Cortex of kidney (tissue), 1 donor: ENCODE results near the gene FBXL13.

ENCODE experiments used
- DNase-seq: peaks from one replicate; lab custom pipeline; 2025; lab: John Stamatoyannopoulos, UW

Gene FBXL13

DNA sequence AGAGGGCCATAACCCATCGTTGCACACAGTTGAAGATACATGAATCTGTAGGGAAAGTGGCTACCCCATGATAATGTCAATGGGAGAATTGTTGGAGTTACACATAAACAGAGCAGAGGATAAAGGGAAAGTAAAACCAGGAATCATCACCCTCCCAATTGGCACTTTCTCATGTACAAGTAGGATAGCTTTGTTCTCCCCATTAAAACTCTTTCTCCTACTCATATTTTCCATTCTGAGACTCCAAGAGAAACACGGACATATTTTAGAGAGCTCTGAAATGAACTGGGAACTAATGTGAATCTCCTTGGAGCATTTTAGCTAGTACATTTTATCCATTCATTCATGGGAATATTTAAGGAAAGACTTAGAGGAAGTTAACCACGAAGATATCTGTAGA is 179.0 kb downstream of the FBXL13 start:
- no peak for DNase-seq

DNA sequence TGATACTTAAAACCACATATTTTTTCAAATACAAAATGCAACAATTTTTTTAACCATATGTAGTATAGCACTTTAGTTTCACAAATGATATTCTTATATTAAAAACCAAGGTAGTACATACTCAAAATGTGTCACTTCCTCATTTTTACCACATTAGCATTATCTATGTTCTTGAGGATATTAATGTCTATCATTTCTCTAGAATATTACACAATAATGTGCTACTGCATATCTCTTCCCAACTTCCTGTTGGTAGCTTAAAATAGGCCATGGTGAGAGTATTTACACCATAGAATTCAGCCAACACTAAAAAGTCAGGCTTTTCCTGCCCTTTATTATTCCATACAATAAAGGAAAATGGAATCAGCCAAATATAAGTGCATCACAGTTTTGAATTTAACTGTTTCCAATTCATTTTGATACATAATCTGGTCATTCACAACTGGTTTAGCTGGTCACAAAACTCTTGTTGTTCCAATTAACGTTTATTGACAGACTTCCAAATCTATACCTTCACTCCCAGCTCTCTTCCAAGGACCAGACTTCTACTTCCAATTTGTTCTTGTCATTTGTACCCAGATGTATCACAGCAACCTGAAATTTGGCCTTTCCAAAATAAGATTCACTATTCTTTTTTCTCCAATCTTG is 181.8 kb downstream of the FBXL13 start:
- no peak for DNase-seq

DNA sequence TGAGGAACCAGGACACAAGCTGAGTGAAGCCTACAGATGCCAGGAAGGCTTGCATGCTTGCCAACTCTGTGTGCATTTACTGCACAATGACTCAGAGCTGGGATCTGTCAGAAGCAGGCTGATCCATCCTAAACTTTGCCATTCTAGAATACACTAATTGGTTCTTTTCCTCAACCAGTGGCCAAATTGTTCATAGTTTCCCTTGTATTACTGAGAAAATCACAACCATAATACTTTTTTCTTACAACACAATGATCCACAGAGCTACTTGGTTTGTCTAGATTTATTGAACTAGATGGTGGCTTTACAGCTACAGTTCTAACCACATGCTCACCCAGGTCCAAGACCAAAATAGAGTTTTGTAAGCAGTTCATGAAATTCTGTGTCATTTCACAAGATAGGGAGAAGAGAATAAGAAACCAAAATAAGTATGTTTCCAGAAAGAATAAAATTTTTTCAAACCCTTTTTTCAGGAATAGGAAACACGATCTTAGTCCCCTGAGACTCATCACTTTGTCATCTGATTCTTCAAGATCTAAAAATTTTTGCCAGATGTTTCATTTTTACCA is 182.8 kb downstream of the FBXL13 start:
- DNase-seq = no peak

DNA sequence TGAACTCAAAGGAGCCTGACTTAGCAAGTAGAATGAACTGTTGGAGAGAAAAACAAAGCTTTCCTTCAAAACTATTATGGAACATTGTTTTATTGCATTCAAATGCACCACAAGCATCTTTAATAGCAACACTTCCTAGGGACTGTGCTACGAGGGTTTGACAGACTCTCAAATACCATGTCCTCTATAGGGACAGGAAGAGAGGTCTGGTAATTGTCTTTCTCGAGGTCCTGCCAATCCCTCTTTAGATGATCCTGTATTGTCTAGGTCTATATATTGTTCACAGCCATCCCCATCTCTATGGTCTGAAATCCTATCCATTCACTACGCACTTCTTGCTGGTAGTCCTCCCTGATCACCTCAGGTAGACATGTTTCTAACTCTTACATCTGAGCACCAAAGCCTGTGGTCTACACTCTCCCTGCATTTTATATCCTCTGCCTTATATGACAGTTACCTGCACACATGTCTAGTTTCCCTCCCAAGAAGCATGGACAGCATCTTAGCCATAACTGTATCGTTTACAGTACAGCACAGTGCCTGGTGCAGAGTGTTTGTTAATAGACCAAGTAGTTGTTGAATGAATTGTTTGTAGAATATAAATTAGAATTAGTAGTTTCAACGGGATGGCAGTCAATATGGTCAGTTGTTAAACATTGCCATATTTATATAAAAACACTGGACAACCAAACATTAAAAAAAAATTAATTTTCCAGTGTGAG is 183.5 kb downstream of the FBXL13 start:
- DNase-seq = no peak

DNA sequence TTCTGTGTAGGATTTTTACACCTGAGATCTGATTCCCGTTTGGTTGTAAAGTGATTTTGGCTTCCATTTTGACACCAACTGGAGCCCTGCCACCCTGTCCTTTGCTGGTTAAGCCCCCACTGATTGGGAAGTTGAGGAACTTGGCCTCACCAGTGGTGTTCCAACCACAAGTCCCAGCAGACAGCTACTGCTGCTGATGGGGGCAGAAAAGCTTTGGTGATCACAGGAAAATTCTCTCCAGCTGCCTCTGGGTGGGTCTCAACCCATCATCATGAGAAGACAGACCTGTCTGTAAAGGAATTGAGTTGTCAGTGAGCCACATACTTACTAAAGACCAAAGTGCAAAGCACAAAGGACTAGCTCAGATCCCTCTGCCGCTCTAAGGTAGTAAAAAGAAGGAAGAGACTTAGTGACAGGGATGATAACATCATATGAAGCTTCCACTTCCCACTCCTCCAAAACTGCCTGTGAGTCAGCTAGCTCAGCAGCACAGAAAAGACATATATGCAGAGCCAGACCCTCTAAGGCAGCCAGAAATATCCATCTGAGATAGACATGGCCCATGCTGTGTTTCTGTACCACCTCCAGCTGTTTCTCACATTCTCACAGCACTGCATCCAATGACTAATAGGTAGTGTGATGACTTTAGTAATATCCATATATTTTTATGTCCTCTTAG is 184.2 kb downstream of the FBXL13 start:
- no peak for DNase-seq

DNA sequence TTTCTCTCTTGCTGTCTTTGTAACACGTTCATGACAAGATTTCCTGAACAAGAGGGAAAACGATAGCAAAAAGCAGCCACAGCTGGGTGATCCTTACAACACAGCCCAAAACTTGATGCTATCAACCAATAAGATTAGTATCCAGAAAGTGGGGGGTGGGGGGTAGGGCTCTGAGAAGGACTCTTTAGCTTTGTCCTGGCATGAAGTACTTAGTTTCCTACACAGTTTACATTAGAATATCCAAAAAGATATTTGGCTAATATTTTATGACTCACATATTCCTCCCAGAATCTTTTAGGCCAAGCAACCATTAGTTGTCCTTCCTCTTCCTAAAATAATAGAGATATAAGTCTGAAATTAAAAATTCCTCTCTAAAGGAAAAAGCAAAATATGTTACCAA is 184.7 kb downstream of the FBXL13 start:
- no peak for DNase-seq

DNA sequence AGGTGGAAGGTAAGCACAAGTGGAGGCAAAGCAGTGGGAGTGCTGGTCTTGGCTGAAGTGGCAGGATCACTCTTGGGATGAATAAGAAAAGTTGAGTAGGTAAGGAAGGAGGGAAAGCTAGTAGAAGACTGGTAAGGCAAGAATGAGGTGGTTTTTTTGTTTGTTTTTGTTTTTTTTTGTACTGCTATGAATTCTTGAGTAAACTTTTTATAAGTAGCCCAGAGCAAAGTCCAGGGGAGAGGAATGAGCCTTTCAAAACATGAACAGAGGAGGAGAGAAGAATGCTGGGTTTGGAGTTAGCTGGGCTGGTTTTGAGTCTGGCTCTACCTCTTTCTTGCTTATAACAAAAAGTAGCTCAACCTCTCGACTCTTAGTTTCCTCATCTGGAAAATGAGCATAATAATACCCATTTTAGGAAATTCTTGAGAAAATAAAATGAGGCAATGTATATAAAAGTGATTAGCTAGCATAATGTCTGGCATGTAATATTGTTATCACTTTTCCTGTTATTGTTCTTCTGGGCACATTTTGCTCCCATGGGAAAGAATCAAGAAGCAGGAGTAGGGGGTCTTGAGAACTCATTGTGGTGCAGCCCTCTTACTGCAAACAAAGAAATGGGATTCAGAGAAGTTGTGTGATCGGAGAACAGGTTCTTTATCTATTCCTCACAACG is 185.9 kb downstream of the FBXL13 start:
- DNase-seq = no peak

DNA sequence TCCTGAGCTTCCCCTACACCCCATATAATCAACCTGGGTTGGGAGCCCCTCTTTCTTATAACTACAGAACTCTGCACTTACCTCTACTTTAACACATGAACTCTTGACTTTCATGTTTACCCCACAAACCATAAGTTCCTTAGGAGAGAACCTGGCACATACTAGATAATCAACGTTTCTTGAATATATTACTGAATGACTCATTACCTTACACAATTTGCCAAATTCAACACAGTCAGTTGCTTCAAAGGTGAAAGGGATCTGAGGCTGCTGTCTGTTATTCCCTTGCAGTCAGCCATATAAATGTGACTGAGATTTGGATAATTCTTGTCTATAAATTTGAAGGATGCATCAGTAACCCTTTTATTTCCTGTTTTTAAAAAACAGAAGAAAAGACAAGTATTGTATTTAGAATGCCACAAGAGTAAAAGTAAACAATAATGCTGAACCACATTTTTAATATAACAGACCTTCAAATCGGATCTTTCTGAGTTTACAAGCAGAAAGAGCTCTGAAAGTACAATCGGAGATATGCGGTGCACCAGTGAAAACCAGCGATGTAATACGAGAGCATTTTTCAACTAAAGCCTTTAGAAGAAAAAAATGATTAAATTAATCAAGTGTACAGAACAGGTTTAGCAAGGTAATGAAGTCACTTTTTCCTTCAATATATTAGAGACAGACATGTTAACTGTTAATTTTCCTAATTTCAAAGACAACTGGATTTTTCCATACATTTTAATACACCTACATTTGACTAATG is 191.3 kb downstream of the FBXL13 start:
- no peak for DNase-seq

DNA sequence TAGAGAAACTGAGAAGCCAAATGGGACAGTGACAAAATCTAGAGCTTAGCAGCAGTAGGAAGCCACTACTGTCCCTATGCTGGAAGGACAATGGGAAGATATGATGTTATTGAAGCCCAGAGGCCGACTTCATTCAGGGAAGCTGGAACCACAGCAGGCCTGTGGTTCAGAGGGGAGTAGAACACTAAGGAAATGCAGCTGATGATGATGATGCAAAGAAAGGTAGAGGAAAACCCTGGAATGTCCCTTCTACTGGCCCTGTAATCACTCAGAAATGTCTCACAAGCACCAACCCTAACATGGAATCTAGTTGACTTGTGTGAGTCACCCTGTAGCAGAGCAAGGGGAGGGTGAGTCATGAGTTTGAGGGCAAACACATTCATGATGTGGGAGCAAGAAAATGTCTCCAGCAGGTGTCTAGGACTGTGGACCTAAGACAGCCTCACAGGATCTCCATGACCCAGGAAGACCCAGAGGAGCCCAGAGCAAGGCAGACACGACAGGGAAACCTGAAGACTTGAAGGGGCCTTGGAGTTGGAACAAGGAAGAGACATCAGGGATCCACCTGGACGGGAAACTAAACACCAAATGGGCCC is 198.8 kb downstream of the FBXL13 start:
- no peak for DNase-seq

DNA sequence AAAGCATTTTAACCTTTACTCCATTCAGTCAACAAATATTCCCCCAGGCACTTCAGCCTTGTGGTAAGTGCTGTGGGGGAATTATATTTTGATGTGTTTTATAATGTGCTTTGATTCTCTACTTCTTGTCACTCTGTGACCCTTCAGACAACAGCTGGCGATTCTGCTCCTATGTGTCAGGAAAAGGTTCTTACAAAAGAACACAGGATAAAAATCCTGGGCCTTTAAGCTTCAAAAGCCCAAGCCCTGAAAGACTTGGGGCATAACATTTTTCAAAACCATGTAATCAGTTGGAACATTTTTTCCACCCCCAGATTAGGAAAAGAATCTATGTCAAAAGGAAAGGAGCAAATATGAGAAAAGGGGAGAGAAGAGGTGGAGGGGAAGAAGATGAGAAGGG is 199.6 kb downstream of the FBXL13 start:
- no peak for DNase-seq

DNA sequence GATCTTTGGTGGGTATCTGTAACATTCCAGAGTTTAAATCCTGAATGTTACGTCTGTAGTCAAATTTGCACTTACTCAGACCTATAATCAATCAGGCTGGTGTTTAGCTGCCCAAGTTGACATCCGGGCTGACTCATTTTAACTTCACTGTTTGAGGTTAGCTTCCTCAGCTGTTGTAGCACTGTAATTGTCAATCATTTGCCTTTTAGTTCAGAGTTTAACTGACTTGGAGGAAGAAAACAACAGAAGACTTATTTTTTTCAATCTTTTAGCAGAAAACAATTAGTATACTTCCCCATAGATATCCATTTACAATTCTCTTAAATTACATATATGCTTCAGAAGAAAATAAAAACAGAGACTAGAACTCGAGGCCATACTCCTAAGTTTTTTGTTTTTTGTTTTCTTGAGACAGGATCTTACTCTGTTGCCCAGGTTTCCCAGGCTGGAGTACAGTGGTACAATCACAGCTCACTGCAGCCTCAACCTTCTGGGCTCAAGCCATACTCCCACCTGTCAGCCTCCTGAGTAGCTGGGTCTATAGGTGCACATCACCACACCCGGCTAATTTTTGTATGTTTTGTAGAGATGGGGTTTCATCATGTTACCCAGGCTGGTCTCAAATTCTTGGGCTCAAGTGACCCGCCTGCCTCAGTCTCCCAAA is 200.3 kb downstream of the FBXL13 start:
- no peak for DNase-seq

DNA sequence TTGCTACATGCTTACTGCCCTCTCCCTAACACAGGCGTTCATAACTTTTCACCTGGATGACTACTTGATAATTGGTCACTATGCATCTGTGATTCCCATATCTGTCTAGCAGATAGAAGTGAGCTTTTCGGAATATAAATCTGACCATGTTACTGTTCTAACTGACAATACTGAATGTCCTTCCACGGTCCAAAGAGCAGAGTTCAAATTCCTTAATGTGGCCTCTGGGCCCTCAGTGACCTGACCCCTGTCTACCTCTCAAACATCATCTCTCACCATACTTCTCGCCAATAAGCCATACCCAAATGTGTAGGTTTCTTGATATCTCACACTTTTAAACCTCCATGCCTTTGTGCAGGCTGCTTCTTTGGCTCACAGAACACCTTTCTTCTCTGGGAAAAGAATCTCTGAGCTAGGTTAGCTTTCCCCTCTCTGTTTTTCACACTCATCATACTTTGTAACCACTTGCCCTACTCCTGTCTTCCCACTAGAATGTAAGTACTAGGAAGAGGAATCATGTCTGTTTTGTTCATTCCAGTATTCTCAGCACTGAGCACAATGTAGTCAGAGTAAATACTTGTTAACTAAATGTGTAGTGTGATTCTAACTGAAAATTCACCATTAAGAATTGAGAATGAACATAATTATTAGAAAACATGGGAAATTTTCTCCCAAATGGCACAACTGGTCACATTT is 201.0 kb downstream of the FBXL13 start:
- DNase-seq = no peak

DNA sequence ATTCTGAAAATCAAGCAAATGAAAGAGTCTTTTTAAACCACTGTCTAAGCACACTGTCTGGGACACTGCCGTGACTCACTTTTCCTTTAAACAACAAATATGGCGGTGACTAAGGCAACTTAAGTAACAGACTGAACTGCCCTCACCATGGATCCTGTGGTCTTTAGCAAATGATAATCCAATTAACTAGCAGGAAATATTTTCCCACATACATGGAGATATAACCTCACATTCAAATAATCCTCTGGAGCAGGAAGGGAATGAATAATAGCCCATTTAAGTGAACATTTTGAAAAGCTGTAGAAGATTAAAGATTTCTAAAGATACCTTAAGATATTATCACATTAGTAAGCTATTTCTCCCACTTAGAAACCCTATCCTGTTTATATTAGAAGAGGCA is 202.1 kb downstream of the FBXL13 start:
- DNase-seq = no peak

DNA sequence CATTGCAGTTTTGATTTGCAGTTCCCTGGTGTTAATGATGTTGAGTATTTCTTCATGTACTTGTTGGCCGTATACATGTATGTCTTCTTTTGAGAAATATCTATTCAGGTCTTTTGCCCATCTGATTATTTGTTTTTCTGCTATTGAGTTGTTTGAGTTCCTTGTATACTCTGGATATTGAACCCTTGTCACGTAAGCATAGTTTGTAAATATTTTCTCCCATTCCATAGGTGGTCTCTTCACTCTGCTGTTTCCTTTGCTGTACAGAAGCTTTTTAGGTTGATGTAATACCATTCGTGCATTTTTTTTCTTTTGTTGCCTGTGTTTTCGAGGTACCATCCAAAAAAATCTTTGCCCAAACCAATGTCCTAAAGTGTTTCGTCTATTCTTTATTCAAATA is 205.4 kb downstream of the FBXL13 start:
- DNase-seq = no peak

DNA sequence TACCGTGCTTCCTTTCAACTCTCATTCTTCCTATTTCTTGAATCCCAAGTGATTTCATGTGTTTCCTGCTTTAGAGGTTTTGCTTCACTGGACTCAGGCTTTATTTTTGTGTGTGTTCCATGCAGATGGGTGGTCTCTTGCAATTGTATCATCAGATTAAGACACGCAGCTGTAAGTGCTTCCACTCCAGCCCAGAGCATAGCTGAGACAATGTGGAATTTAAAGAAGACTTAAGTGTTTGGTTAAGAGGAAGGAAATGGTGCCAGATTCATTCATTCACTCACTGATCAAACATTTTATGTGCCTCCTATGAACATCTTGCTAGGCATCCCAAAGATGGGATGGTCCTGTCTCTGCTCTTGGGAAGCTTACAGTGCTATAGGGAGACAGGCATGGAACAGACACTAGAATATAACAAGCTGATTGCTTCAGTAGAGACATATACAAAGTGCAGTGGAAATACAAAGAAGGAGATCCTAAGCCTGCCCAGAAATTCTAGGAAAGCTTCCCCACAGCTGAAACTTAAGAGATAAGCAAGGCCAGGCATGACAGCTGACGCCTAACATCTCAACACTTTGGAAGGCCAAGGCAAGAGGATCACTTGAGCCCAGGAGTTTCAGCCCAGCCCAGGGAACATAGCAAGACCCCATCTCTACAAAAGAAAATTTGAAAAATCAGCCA is 207.9 kb downstream of the FBXL13 start:
- DNase-seq = no peak

DNA sequence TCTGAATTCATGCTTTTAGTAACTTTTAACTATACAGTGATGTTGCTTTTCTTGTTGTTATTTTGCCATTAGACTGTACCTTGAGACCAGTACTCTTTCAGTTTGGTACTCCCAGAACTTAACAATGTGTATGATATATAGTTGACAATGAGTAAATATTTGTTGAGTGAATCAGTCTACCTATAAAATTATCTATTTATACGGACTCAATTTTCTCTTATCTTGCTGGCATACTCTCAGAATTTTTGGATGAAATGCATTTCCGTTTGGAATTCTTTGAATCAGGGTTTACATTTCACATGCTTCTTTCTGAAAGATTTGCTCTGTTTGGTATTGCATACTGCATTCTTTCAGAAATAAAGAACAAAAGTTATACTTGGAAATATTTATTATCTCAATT is 209.6 kb downstream of the FBXL13 start:
- no peak for DNase-seq

DNA sequence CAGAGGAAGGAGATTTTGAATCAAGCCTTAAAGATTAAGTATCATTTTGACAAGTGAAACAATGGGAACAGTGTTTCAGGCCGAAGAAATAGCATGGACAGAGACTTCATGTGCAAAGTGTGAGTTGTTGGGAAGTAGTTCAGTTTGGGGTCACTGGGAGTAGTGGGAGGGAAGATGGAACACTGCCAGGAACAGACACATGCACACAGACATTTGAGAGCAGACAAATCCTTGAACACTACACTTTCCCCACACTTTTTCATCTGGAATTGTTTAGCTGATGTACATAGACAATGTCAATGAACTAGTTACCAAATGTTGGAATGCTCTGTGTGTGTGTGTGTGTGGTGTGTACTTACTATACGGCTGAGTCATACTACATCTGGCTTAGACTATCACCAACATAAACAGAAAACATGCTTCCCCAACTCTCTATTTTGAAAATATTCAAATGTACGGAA is 214.2 kb downstream of the FBXL13 start:
- no peak for DNase-seq

DNA sequence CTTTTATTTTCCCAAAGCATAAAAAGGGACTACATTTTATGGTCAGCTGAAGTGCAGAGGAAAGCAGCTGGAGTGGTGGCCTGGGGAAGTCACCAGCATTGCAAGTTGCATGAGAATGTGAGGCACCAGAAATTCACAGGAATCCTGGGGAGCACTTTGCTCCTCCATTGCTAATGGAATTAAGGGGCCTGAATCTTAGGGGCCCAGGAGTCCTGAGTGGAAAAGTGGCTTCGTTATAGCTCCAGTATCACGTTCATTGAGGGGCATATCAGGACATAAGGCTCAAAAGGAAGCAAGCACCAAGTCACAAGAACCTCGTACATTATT is 214.8 kb downstream of the FBXL13 start:
- no peak for DNase-seq

DNA sequence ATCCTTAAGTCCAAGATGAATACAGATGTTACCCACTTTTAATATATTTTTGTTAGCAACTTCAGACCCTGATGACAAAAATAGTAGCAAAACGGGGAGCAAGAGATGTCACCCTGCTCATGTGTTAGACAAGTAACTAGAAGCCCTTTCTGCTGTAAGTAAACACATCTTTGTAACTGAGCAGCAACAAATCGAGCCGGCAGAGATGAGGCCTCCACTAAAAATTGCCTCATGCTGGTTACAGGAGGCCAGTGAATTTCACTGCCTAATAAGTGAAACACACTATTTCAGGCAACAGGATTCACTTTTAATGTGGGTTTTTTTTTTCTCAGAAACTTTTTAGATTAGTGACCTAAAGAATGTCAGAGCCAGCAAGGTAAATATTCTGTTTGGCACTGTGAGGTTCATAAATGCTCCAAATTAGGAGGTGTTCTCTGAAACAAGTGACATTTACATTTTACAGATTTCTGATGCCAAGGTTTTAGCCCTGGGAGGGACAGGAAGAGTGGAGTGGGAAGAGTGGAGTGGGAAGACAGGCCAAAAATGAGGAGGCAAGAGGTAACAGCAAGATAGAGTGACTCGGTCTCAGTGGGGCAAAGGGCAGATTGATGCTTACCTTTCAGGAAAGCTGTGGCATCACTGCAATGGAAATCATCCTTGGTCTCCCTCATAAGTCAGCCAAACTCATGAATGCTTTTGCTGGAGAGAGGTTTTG is 215.4 kb downstream of the FBXL13 start:
- no peak for DNase-seq
